A549 (cell line): ENCODE data around the gene MAT2A.

Experiments
- POLR2A ChIP-seq: IDR thresholded peaks from 2 replicates; pipeline ENCODE4 v1.6.1; 2012; ENCODE audit warnings: mild to moderate bottlenecking, low read length
- RCOR1 ChIP-seq: fragments of 150-350 bp; IDR thresholded peaks from 2 replicates; pipeline ENCODE4 v1.6.1; 2014; ENCODE audit warnings: antibody characterized with exemption, low read length, low read depth
- TF ChIP-seq, protein P1 (sequence below): IDR thresholded peaks from 2 replicates; pipeline ENCODE4 v1.6.1; 2012
- TF ChIP-seq, protein P2 (sequence below): fragments of >200 bp; sonication (Bioruptor Twin); formaldehyde crosslinking; IDR thresholded peaks from 3 replicates; pipeline ENCODE4 v1.5.1; 2016

- TF ChIP-seq, protein P1, sequence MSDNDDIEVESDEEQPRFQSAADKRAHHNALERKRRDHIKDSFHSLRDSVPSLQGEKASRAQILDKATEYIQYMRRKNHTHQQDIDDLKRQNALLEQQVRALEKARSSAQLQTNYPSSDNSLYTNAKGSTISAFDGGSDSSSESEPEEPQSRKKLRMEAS, result no peak
- TF ChIP-seq, protein P2, sequence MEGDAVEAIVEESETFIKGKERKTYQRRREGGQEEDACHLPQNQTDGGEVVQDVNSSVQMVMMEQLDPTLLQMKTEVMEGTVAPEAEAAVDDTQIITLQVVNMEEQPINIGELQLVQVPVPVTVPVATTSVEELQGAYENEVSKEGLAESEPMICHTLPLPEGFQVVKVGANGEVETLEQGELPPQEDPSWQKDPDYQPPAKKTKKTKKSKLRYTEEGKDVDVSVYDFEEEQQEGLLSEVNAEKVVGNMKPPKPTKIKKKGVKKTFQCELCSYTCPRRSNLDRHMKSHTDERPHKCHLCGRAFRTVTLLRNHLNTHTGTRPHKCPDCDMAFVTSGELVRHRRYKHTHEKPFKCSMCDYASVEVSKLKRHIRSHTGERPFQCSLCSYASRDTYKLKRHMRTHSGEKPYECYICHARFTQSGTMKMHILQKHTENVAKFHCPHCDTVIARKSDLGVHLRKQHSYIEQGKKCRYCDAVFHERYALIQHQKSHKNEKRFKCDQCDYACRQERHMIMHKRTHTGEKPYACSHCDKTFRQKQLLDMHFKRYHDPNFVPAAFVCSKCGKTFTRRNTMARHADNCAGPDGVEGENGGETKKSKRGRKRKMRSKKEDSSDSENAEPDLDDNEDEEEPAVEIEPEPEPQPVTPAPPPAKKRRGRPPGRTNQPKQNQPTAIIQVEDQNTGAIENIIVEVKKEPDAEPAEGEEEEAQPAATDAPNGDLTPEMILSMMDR, result no peak
- TF ChIP-seq POLR2A, result no peak
- no peak for TF ChIP-seq RCOR1
Observed at GRCh38 chr2:85514323-85514722, 24.6 kb upstream of the MAT2A start.
